ENCODE data around the gene MBTPS1.

DNA sequence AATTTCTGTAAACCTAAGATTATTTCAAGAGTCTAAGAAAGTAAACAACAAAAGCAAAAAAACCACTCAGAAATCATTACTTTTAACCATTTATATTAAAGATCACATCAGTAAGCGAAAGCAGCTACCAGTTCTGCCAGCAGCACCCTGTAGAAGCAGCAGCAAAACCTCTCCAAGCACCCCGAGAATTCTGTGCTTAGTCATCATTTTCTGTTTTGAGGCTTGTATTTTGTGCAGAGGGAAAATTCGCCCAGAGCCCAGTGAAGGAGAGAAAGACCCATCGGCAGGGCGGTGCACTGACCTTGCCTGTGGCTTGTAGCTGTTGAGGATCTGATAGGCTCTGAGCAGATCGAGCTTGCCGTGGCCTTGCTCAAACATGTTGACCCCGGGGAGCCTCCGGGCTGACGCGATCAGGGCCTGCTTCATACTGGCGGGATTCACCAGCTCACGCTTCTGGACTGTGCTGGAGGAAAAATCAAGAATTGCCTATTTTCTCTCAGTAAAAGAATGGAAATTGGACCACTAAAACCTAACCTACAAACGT, 35.2 kb downstream of the MBTPS1 start:
- no peak for TF ChIP-seq CTCF (IDR thresholded peaks at IDR 0.05; ENCODE audit: insufficient read depth, low read length, poor library complexity, severe bottlenecking)
- TF ChIP-seq EZH2phosphoT487 (conservative IDR thresholded peaks at IDR 0.05; ENCODE audit: low read length): no peak
